Erythroblast (primary cell): ENCODE measurements around the gene SHOC2.

ENCODE experiments used
- DNase-seq, 2 experiments: peaks; one replicate each; lab custom pipeline; 2025; lab: John Stamatoyannopoulos, UW
- GATA1 ChIP-seq: IDR thresholded peaks from 2 replicates; pipeline ENCODE4 v1.6.1; 2011; ENCODE audit warnings: low read depth, mild to moderate bottlenecking, control low read depth, low read length, moderate library complexity
- POLR2A ChIP-seq: IDR thresholded peaks from 2 replicates; pipeline ENCODE4 v1.6.1; 2011; ENCODE audit warnings: mild to moderate bottlenecking, low read length

SHOC2 gene

DNA sequence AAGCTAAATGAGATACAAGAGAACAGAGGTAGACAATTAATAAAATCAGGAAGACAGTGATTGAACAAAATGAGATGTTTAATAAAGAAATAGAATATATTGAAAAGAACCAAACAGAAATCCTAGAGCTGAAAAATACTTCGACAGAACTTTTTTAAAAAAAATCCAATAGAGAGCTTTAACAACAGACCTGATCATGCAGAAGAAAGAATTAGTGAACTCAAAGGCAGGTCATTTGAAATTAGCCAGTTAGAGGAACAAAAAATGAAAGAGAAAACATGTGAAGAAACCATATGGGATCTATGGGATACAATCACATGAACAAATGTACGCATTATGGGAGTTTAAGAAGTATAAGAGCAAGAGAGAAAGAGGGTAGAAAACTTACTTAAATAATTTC lies 120.1 kb downstream of the SHOC2 start:
- DNase-seq, result no peak
- TF ChIP-seq POLR2A, result no peak
- no peak for TF ChIP-seq GATA1

DNA sequence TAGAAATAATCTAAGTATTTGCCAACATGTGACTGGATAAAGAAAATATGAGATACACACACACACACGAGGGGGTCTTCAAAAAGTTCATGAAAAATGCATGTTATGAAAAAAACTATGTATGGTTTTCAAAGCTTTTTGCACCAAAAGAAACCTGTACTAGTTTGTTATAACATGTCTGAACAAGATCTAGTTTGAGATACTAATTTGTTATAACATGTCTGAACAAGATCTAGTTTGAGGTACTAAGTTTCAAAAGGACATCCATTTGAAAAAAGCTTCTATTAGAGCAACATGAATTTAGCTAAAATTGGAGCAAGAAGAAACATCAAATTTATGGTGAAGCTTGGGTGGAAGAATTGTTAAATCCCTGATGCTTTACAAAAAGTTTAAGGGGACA lies 137.6 kb downstream of the SHOC2 start:
- no peak for TF ChIP-seq GATA1
- TF ChIP-seq POLR2A, result no peak
- DNase-seq, result no peak
